NB4 (cell line): ENCODE data around the gene GADD45G.

Experiments used
- CTCF ChIP-seq: IDR thresholded peaks from one replicate; pipeline ENCODE4 v1.5.1; 2012; ENCODE audit warnings: low read depth, low read length
- MAX ChIP-seq: IDR thresholded peaks from 2 replicates; pipeline ENCODE4 v1.6.1; 2011; ENCODE audit warnings: low read depth, low read length
- MYC ChIP-seq: IDR thresholded peaks from 2 replicates; pipeline ENCODE4 v1.6.1; 2011; ENCODE audit warnings: low read depth, low read length
- POLR2A ChIP-seq: IDR thresholded peaks from 2 replicates; pipeline ENCODE4 v1.6.1; 2011; ENCODE audit warnings: mild to moderate bottlenecking; ENCODE audit not compliant: insufficient read length; ENCODE audit errors: extremely low read depth

- no peak for TF ChIP-seq POLR2A
- no peak for TF ChIP-seq CTCF
- no peak for TF ChIP-seq MYC
- no peak for TF ChIP-seq MAX
Measured at GRCh38 chr9:89567649-89568048, 37.2 kb upstream of the GADD45G start.
